ENCODE measurements around the gene TMOD3.

The TMOD3 gene

DNA sequence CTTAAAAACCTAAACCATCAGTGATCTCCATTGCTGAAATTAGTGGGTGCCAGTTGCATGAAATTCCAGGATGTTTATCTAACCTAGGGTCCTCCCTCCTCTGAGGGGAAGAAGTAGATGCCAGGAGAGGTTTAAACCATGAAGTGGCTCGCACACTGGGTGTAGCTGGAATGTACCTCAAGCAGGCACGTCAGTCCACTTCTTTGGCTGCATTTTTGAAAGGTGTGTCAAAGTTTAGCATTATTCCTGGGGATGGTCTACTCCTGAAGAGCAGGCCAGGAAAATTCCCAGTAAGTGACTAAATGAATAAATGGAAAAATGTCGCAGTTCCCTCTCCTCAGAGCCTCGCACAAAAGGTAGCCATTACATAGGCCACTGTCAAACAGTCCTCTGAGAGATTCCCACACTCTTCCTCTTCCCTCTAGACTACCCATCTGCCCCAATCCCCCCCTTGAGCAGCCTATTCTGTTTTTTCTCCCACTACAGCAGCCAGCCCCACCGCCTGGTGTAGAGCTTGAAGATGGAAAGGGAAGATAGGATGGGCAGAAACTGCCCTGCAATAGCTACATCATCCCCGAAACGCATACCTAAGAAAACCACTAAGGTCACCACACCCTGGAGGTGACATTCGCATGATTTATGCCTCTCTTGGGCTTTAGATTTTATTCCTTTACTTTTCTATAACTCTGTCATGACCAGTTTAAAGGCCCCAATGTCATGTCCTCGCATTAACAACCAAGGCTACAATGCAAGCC lies 655 bp upstream of the TMOD3 start:
- no peak for DNase-seq (ENCODE audit: low spot score)

DNA sequence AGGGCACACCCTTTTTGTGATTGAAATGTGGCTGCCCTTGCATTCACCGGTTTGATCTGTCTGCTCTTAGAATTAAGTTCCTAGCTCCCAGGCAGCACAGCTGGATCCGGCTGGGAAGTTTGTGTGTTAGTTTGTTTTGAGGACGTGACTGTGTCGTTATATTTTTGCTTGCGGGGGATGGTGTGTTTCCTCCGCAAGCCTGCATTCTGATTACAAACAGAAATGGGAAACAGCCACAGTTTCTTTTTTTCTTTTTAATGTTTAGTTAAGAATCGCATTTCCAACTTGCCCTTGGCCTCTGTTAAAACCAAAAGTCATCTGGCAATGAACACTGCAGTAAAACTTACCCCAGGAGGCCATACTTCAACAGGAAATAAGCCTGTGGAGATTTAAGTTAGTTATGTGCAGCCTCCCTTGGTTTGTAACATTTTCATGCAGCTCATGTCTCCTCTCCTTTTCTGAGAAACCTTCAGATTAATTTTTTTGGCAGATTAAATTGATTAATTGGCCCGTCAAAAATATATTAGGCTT lies 888 bp downstream of the TMOD3 start:
- peak; percentile 34 for DNase-seq (ENCODE audit: low spot score)

DNA sequence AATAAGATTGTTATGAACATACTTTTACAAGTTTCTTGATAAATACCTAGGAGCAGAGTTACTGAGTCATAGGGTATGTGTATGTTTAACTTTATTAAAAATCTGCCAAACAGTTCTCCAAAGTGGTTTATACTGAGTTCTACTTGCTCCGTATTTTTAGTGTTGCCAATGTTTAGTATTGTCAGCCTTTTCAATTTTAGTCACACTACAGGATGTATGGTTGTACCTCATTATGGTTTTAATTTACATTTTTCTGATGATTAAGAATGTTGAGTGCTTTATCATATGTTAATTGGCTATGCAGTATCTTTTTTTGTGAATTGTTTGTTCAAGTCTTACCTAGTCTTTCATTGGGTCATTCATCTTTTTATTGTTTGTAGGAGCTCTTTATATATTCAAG lies 4.3 kb downstream of the TMOD3 start:
- DNase-seq (ENCODE audit: low spot score): peak; percentile 51

DNA sequence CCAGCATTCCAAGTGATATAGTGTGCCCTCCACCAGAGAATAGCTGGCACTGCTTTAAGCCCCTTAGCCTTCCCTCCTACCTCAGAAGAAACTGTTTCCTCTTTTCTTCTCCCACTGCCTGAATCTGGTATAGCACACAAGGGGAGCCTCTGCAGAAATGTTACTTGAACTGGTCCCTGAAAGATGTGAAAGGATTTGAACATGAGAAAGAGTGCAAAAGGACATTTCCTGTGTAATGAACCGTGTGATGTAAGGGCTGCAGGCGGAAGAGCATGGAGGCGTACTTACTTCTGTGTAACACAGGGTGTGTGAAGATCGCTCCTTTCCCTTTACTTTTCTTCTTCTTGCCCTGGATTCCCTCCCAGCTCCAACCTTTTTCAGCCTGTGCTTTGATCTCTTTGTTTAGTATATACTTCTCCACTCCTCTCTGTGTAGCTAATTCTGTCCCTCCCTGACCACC lies 8.4 kb downstream of the TMOD3 start:
- DNase-seq (ENCODE audit: low spot score): no peak

DNA sequence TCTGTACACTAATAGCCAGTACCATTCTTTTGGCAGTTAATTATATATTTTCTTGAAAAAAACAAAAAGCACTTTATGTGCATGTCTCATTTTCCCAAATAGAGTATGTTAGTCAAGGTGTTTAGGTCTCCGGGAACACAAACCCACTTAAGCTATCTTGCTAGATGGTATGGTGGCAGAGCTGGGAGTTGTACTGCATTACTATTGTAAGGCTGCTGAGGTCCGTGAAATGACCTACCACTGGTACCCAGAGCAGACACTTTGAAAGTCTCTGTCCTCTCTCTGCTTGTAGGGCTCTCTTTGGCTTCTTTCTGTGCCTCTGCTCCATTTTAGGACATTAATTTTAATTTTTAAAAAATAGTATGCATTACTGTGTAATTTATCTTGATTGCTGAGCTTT lies 8.8 kb downstream of the TMOD3 start:
- DNase-seq (ENCODE audit: low spot score): no peak

DNA sequence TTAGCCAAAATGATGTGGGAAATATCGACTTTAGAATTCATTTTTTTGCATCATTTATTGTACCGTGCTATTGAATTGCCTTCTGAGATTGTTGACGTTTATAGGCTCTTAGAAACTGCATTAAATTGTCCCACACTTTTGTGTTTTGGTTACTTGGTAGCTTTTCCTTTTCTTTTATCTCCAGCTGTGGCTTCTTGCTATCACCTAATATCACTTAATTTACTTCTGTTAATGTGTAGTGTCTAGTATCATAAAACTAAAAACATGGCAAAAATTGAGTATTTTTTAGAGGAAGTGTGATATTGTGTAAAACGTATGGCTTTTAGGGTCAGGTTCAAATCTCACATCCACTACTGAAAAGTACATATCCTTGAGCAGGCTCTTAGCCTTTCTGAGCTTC lies 11.2 kb downstream of the TMOD3 start:
- DNase-seq (ENCODE audit: low spot score): no peak

DNA sequence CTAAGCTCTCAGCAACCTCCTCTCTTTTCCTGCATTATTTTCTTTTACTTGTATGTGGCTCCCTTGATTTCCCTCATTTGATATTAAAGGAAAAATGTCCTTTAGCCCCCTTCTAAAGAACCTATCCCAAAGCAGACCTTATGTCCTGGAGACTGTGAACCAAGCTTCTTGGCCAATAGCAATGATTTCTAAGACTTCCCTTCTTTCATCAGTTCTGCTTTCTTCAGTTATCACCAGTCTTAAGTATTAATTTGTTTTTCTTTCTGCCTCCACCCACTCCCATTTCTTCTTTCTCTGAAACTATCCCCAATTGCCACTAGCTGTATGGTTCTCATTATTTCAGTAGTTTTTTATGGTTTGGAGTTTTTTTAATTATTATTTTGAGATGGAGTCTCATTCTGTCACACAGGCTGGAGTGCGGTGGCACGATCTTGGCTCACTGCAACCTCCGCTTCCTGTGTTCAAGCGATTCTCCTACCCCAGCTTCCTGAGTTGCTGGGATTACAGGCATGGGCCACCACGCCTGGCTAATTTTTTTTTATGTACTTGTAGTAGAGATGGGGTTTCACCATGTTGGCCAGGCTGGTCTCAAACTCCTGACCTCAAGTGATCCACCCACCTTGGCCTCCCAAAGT lies 12.1 kb downstream of the TMOD3 start:
- DNase-seq (ENCODE audit: low spot score): no peak

DNA sequence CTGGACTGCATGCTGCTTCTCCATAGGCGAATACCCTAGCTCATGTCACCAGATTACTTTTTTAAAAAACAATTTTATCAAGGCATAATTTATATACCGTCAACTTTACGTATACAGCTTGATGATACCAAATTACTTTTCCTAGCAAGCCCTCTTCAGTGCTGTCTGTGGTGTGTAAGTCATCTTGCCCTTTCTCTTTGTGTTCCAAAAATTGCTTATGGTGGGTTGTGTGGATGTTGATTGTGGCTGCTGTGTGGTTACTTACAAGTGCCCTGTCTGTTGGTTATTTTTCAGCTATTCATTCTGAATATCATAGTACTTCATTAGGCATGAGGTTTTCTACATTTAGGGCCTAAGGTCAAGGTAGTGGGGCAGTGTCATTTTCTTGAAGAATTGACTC lies 12.8 kb downstream of the TMOD3 start:
- DNase-seq (ENCODE audit: low spot score): no peak

DNA sequence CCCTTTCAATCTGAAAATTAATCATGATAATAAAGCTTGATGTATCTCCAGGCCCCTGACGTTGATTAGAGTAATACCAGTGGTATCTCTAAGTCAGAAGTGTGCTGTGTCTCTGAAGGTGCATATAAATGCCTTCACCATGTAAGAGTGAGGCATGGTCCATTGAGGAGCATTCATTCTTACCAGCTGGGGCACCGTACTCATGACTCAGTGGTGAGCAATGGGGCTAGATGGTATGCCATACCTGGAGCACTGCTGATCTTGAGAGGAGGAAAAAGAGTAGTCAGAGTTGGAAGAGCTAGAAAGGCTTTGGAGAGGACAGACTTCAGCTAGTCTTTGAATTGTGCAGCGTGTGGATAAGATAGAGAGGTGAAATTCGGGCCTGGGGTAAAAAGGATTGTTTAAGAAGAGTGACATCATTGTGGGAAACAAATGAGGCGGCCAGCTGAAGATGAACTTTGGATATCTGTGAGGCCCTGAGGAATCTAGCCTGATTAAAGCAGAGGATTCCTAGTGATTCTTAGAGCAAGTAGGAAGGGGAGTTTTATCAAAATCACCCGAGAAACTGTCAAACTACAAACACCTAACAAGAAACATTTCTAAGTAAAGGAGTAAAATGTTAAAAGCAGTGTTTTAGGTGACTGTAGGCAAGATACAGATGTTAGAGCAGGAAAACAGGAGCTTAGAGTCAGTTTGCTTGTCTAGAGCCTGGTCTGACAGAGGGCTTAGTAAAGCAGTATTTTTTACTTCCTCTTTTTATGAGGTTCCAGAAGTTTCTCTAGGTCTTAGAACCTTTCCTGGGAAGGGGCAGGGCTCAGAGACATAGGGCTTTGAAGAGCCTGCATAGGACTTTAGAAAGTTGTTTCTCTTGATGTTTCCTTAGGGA lies 13.6 kb downstream of the TMOD3 start:
- DNase-seq (ENCODE audit: low spot score): no peak

DNA sequence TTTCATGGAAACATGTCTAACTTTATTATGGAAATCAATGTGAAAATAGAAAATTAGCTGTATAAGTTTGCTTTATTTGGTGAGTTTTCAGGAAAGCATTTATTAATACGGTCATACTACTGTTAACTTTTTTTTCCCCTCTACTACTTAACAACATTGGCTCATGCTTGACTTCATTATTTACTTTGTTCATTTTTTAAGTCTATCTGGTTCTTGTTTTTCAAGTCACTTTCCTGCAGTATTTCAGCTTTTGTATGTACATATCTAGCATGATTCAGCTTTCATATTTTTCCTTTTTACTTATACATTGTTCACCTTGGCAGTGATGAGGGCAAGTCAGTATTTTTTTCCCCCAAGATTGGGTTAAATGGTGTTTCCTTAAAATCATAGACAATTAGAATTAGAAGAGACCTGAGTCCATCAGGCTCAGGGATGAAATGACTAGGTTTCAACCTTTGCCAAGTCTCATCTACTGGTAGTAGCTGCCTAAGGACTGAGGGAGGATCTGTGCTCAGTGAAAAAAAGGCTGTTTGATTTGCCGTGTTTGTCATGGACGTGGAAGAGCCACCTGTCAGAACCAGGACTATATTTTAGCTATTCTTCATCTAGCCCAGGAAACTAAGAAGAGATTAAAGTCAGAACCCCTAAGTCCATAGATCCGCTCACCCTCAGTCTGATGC lies 15.4 kb downstream of the TMOD3 start:
- DNase-seq (ENCODE audit: low spot score): no peak

DNA sequence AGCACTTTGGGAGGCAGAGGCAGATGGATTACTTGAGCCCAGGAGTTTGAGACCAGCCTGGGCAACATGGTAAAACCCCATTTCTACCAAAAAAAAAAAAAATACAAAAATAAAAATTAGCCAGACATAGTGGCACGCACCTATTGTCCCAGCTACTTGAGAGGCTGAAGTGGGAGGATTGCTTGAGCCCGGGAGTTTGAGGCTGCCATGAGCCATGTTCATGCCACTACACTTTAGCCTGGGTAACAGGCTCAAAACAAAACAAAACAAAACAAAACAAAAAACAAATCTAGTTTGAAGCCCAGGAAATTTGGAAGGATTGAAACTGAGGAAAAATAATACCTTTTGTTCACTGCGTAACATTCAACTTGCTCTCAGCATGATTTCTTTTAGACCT lies 16.6 kb downstream of the TMOD3 start:
- DNase-seq (ENCODE audit: low spot score): no peak

DNA sequence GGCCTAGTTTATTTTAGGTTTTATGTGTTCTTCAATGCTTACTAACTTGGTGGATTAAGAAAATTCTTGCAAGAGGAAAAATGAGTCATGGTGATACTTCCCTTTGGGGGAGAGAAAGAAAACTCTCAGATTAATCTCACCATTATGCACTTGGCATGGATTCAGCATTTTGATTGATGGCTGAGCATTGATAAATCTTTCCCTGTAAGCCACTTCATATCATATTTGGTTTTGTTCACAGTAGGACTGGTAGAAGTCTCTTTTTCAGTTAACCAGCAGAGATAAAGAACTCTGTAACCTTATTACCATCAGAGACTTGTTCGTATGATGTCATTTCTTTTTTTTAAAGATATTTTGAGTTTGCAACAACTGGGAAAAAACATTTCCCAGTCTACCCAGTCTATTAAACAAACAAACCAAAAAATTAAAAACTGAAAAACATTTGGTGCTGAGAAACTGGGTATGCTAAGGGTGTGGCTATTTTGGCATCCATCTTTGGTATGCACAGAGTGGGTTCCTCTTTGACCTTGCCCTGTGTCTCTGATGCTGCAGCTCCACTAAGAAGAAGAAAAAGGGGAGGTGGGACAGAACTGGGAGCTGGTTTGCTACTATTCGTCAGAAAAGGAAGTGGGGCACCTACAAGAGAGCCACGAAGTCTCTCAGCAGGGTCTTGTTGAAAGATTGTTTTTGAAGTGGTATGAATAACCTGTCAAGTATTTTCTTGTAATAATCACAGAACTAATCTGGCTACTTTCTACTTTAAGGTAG lies 17.2 kb downstream of the TMOD3 start:
- peak; percentile 31 for DNase-seq (ENCODE audit: low spot score)

DNA sequence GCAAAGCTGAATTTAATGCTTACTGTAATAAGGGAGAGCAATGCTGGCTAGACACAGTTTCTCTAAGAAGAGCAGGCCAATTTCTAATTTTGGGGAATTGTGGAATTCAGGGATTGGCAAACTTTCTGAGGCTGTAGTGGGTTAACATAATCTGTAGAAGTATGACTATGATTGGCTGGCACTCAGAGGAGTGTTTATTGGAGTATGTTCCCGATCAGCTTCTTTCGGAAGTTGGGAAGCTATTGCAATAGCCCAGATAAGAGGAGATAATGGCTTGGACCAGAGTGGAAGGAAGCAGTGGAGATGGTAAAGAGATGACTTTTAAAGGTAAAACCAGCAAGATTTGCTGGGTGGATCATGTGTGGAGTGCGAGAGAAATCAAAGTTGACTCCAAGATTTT lies 19.4 kb downstream of the TMOD3 start:
- no peak for DNase-seq (ENCODE audit: low spot score)

DNA sequence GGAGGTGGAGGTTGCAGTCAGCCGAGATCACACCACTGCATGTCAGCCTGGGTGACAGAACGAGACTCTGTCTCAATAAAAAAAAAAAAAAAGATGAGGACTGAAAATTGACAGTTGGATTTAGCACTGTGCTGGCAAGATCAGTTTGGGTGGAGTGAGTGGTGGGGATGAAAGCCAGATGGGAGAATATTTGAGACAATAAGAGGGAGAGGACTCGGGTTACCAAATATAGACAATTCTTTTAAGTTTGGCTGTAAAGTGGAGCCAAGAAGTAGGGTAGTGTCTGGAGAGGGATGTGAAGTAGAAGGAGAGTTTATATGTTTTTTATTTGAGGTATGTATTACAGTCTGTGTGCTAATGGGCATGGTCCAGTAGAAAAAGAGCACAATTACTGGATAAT lies 20.4 kb downstream of the TMOD3 start:
- no peak for DNase-seq (ENCODE audit: low spot score)

DNA sequence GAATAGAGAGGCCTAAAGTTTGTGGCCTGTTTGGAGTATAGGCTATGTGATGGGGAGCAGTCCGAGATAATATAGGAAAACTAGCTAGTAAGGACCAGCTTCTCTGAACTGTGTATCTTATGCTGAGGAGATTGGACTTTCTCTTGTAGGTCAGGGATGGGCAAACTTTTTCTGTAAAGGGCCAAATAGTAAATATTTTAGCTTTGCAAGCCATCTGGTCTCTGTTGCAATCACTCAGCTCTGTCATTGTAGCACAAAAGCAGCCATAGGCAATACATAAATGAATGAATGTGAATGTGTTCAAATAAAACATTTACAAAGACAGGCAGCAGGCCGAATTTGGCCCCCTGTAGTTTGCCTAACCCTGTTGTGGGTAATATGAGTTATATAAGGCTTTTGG lies 24.5 kb downstream of the TMOD3 start:
- no peak for DNase-seq (ENCODE audit: low spot score)

DNA sequence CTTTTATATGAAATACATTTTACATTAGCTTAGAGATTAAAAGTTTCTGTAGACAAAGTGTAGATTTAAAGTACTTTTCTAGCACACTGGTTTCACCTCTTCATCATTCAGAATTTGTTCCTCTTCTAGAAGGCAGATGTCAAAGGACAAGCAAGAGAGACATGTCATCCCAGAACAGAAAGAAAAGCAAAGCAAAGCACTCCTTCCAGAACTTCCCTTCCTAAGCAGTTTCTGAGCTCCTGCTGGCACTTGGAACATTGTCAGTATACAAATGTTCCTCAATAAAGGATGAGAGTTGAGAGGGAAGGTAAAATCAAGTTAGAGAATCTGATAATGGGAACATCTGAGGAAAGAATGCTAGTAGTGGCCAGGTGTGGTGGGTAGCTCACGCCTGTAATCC lies 26.2 kb downstream of the TMOD3 start:
- no peak for DNase-seq (ENCODE audit: low spot score)

DNA sequence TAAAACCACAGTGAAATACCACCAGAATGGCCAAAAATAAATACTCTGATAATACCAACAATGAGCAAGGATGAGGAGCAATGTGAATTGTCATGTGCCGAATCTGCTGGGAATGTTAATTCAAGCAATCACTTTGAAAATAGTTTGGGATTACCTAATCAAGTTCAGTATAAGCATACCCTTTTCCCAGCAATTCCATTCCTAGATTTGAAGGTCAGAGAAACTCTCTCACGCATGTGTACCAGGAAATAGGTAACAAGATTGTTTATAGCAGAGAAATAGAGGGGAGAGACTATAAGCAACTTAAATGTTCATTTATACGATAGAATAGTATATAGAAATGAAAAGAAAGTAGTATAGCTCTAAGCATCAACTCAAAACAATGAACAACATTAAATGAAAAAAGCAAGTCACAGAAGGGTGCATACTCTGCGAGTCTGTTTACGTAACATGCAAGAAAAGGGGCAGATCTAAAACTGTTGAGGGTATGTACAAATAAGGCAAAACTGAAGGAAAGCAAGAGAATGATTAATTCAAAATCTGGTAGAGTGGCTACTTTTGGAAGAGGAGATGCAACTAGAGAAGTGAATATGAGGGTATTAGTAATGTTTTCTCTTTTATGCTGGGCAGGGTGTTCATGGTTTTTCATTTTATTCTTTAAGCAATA lies 27.4 kb downstream of the TMOD3 start:
- no peak for DNase-seq (ENCODE audit: low spot score)

DNA sequence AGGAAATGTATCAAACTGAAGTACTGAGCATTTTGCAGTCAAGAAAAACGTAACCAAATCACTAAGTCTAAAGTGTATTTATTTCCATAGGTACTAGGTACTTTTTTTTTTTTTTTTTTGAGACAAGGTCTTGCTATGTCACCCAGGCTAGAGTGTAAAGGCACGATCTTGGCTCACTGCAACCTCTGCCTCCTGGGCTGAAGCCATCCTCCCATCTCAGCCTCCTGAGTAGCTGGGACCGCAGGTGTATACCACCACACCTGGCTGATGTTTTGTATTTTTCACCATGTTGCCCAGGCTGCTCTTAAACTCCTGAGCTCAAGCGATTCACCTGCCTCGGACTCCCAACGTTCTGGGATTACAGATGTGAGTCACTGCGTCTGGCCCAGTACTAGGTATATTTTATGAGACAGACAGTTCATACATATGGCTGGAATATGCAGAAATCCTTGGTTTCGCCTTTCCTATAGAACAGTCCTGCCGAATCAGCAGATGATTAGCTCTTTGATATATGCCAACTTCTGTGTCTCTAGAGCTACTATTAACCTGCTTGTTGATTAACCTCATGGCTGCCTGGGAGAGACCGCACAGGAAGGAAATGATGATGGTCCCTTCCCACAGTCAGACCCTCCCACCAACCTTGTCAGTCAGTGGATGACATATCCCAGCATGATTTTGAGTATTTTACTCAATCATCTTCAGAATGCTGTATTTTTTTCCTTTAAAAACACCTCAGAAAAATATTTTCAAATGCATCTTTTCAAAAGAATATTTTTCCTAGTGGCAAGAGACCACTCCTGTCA lies 32.3 kb downstream of the TMOD3 start:
- peak; percentile 57 for DNase-seq (ENCODE audit: low spot score)

DNA sequence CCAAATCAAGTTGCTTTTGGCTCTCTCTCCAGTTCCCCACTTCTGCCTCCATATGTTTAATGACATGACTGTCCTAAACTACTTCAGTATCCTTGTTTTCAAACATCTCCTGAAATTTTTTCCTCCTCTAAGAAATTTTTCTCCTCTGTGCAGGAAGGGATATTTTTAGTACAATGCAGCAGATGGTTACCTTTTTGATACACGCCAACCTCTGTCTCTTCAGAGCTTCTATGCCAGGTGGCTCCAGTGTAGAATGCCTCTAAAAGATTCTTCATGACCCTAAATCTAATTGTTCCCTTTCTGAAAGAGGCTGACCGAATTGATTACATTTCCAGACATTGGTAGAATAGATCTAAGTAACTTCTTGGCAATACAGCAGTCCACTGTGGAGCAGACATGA lies 33.7 kb downstream of the TMOD3 start:
- no peak for DNase-seq (ENCODE audit: low spot score)
